K562 (cell line): ENCODE results near the gene POTEM.
"Not testable (repeated sequence)": the region's sequence is repeated elsewhere in the genome, so short reads cannot be mapped to it uniquely, and the experiment has no call there.

ENCODE experiments used
- CBFB ChIP-seq: sonication (generic); formaldehyde crosslinking; IDR thresholded peaks from 2 replicates; pipeline ENCODE4 v1.4.0; 2020; ENCODE audit warnings: mild to moderate bottlenecking, missing genetic modification reagents
- STAT5A ChIP-seq: IDR thresholded peaks from 2 replicates; pipeline ENCODE4 v1.6.1; 2012; ENCODE audit warnings: low read length, inconsistent platforms, borderline replicate concordance
- TF ChIP-seq, protein P1 (sequence below): fragments of 450-650 bp; IDR thresholded peaks from 2 replicates; pipeline ENCODE4 v1.6.1; 2016; ENCODE audit warnings: borderline replicate concordance

DNA sequence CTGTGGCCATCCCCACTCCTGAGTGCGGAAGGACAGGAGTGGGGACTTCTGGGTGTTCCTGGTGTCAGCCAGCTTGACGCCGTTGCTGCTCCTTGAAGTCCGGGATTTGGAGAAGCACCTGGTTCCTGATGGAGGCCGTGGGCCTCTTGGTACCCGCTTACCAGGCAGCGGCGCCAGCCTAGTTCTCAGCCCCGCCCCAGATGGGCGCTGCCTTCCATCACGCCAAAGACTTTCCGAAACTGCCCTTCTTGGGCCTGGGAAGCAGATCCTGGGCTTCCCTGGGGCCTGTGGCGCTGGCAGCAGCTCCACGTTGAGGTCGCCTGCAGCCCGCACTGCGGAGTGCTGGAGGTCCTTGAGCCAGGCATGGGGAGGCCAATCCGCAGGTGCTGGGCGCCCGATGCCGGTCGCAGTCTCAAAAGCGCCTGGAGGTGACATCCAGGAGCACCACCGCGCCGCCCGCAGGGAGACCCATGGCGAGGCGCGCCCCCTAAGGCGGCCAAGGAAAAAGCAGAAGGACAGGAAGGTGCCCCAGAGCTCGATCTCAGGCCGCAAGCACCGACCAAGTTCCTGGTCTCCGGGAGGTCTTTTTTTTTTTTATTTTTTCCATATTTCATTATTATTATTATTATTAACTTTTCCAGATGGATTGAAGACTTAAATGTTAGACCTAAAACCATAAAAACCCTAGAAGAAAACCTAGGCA is 59.6 kb downstream of the POTEM start:
- TF ChIP-seq, protein P1, sequence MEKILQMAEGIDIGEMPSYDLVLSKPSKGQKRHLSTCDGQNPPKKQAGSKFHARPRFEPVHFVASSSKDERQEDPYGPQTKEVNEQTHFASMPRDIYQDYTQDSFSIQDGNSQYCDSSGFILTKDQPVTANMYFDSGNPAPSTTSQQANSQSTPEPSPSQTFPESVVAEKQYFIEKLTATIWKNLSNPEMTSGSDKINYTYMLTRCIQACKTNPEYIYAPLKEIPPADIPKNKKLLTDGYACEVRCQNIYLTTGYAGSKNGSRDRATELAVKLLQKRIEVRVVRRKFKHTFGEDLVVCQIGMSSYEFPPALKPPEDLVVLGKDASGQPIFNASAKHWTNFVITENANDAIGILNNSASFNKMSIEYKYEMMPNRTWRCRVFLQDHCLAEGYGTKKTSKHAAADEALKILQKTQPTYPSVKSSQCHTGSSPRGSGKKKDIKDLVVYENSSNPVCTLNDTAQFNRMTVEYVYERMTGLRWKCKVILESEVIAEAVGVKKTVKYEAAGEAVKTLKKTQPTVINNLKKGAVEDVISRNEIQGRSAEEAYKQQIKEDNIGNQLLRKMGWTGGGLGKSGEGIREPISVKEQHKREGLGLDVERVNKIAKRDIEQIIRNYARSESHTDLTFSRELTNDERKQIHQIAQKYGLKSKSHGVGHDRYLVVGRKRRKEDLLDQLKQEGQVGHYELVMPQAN = not testable (repeated sequence)
- TF ChIP-seq CBFB (CRISPR knock-in tag); STAT5A: not testable (repeated sequence)
